GM12865 (cell line): ENCODE results near the gene SLC22A15.

Source experiments
- DNase-seq: peaks from one replicate; pipeline ENCODE4 v3.0.0; 2010; ENCODE audit warnings: low read depth
- H3K4me3 ChIP-seq: 2 replicates; pipeline ENCODE4 v1.5.1; 2011; ENCODE audit warnings: mild to moderate bottlenecking, low read depth, low read length, control low read depth
- CTCF ChIP-seq: IDR thresholded peaks from 2 replicates; pipeline ENCODE4 v1.5.1; 2011; ENCODE audit warnings: low read length, control low read depth, low read depth, inconsistent platforms; ENCODE audit not compliant: insufficient read depth; ENCODE audit errors: missing control alignments

Gene SLC22A15

GRCh38 chr1:116012716-116013115, 36.4 kb downstream of the SLC22A15 start:
- TF ChIP-seq CTCF = no peak
- no peak overlapping the region for H3K4me3 ChIP-seq

GRCh38 chr1:116015679-116016078, 39.4 kb downstream of the SLC22A15 start:
- no peak for DNase-seq
- no peak for TF ChIP-seq CTCF

More at GRCh38 chr1:116012716-116013115, 36.4 kb downstream of the SLC22A15 start:
- DNase-seq = no peak

GRCh38 chr1:116018007-116018406, 41.7 kb downstream of the SLC22A15 start:
- no peak overlapping the region for H3K4me3 ChIP-seq
- TF ChIP-seq CTCF = no peak
- no peak for DNase-seq

More at GRCh38 chr1:116015679-116016078, 39.4 kb downstream of the SLC22A15 start:
- no peak overlapping the region for H3K4me3 ChIP-seq

GRCh38 chr1:116019653-116020253, 43.4 kb downstream of the SLC22A15 start:
- H3K4me3 ChIP-seq = no peak overlapping the region
- DNase-seq = no peak
- no peak for TF ChIP-seq CTCF

GRCh38 chr1:116020668-116021272, 44.5 kb downstream of the SLC22A15 start:
- DNase-seq = peak; percentile 85
- no peak overlapping the region for H3K4me3 ChIP-seq
- TF ChIP-seq CTCF = peak; percentile 77

- no peak overlapping the region for H3K4me3 ChIP-seq
- DNase-seq = no peak
These were observed 48.3 kb downstream of the SLC22A15 start for GRCh38 chr1:116024626-116025025.

More at GRCh38 chr1:116024626-116025025, 48.3 kb downstream of the SLC22A15 start:
- TF ChIP-seq CTCF = no peak
